Neural cell (in vitro differentiated cells): ENCODE results near the gene CERT1. TPM values are rescaled to one million over a fixed set of nuclear protein-coding genes. Genes with fewer than 3 reads are reported as not detected.

ENCODE experiments used
- H2AFZ ChIP-seq: fragments of 200-600, 300-800 bp; sonication (generic), shearing (Covaris generic); 2 replicates; pipeline ENCODE4 v1.6.0; 2014; ENCODE audit warnings: low read depth, mild to moderate bottlenecking, antibody characterized with exemption, low read length, moderate library complexity
- H3F3A ChIP-seq: fragments of 200-600 bp; shearing (Covaris generic); 2 replicates; pipeline ENCODE4 v1.6.1; 2016; ENCODE audit warnings: mild to moderate bottlenecking, moderate library complexity, mixed read lengths, antibody characterized with exemption, low read length; ENCODE audit not compliant: insufficient read depth, poor library complexity, severe bottlenecking
- H3K27ac ChIP-seq: fragments of 200-600, 300-800 bp; sonication (generic), shearing (Covaris generic); 2 replicates; pipeline ENCODE4 v1.5.1; 2014; ENCODE audit warnings: mild to moderate bottlenecking, low read length, moderate library complexity
- H3K27me3 ChIP-seq: fragments of 300-800, 200-600 bp; sonication (generic), shearing (Covaris generic); 2 replicates; pipeline ENCODE4 v1.6.0; 2014; ENCODE audit warnings: mild to moderate bottlenecking, low read depth, low read length, moderate library complexity; ENCODE audit not compliant: insufficient read depth
- H3K36me3 ChIP-seq: fragments of 300-800, 200-600 bp; sonication (generic), shearing (Covaris generic); 2 replicates; pipeline ENCODE4 v1.5.1; 2014; ENCODE audit warnings: mild to moderate bottlenecking, antibody characterized with exemption, low read length, moderate library complexity; ENCODE audit not compliant: insufficient read depth
- H3K4me2 ChIP-seq: fragments of 300-800, 200-600 bp; sonication (generic), shearing (Covaris generic); 2 replicates; pipeline ENCODE4 v1.6.0; 2014; ENCODE audit warnings: mild to moderate bottlenecking, low read length
- H3K4me3 ChIP-seq: fragments of 300-800, 200-600 bp; sonication (generic), shearing (Covaris generic); 2 replicates; pipeline ENCODE4 v1.5.1; 2014; ENCODE audit warnings: mild to moderate bottlenecking, low read length, moderate library complexity
- H3K79me2 ChIP-seq: fragments of 200-600 bp; shearing (Covaris generic); replicated peaks from 2 replicates; pipeline ENCODE4 v1.6.0; 2014; ENCODE audit warnings: mild to moderate bottlenecking, low read length, moderate library complexity; ENCODE audit not compliant: insufficient read depth
- H3K9ac ChIP-seq: fragments of 300-800, 200-600 bp; sonication (generic), shearing (Covaris generic); 2 replicates; pipeline ENCODE4 v1.6.1; 2016; ENCODE audit warnings: mild to moderate bottlenecking, low read length, mixed read lengths
- H3K9me2 ChIP-seq: fragments of 200-600 bp; shearing (Covaris generic); 2 replicates; pipeline ENCODE4 v1.6.1; 2016; ENCODE audit warnings: mild to moderate bottlenecking, low read length, mixed read lengths; ENCODE audit not compliant: insufficient read depth
- H3K9me3 ChIP-seq: fragments of 200-600, 300-800 bp; sonication (generic), shearing (Covaris generic); 2 replicates; pipeline ENCODE4 v1.6.1; 2016; ENCODE audit warnings: mild to moderate bottlenecking, mixed run types, low read length, moderate library complexity, mixed read lengths
- H4K20me1 ChIP-seq: fragments of 200-600 bp; shearing (Covaris generic); 2 replicates; pipeline ENCODE4 v1.6.1; 2016; ENCODE audit warnings: mild to moderate bottlenecking, mixed run types; ENCODE audit not compliant: insufficient read depth
- CTCF ChIP-seq: fragments of 450-650 bp; IDR thresholded peaks from 2 replicates; pipeline ENCODE4 v1.5.1; 2014; ENCODE audit warnings: antibody characterized with exemption, mild to moderate bottlenecking, moderate library complexity; ENCODE audit not compliant: poor library complexity, severe bottlenecking
- EP300 ChIP-seq: fragments of 450-650 bp; conservative IDR thresholded peaks from 2 replicates; pipeline ENCODE4 v1.6.1; 2014; ENCODE audit warnings: antibody characterized with exemption, mild to moderate bottlenecking, moderate library complexity; ENCODE audit not compliant: poor library complexity, severe bottlenecking
- EZH2 ChIP-seq: fragments of 200-600, 300-800 bp; shearing (Covaris generic), sonication (generic); IDR thresholded peaks from 2 replicates; pipeline ENCODE4 v1.6.1; 2014; ENCODE audit warnings: antibody characterized with exemption, low read length, borderline replicate concordance, mild to moderate bottlenecking; ENCODE audit not compliant: insufficient read depth, poor library complexity, severe bottlenecking
- MXI1 ChIP-seq: fragments of 450-650 bp; conservative IDR thresholded peaks from 2 replicates; pipeline ENCODE4 v1.6.1; 2014; ENCODE audit warnings: antibody characterized with exemption, mild to moderate bottlenecking; ENCODE audit not compliant: poor library complexity, severe bottlenecking
- RAD21 ChIP-seq: fragments of 450-650 bp; conservative IDR thresholded peaks from 2 replicates; pipeline ENCODE4 v1.6.1; 2014; ENCODE audit warnings: antibody characterized with exemption, mild to moderate bottlenecking, moderate library complexity
- REST ChIP-seq: IDR thresholded peaks from 2 replicates; pipeline ENCODE4 v1.6.1; 2012; ENCODE audit warnings: borderline replicate concordance
- SMC3 ChIP-seq: fragments of 450-650 bp; conservative IDR thresholded peaks from 2 replicates; pipeline ENCODE4 v1.6.1; 2014; ENCODE audit warnings: antibody characterized with exemption, mild to moderate bottlenecking, moderate library complexity; ENCODE audit not compliant: poor library complexity
- TAF1 ChIP-seq: IDR thresholded peaks from 2 replicates; pipeline ENCODE4 v1.6.1; 2012; ENCODE audit warnings: low read depth
- polyA plus RNA-seq: library from polyadenylated mRNA; depleted of rRNA; stranded (reverse); fragments of >200 nt; gene quantifications from 2 replicates; pipeline ENCODE4 v1.2.3, GENCODE V29; 2014

Gene CERT1
- polyA plus RNA-seq, 1 donor from 2014 or later: 24.3 TPM

- Histone ChIP-seq H3K79me2 (no peaks in the 10 kb centered on the region), H4K20me1 (no peaks in the 10 kb centered on the region), H3K4me2 (no peak overlapping the region), H3K9me2 (no peaks in the 10 kb centered on the region), H3K36me3 (peaks cover 3% of the 10 kb centered on the region), H3K9me3 (no peaks in the 10 kb centered on the region), H3K27me3 (no peaks in the 10 kb centered on the region), H3F3A (no peaks in the 10 kb centered on the region), H3K4me3 (no peak overlapping the region), H3K27ac (no peak overlapping the region), H3K9ac (no peak overlapping the region), H2AFZ (no peak overlapping the region)
- TF ChIP-seq TAF1: no peak
- no peak for TF ChIP-seq MXI1
- no peak for TF ChIP-seq CTCF
These were observed 40.0 kb upstream of the CERT1 start for GRCh38 chr5:75551471-75551870.

- peaks cover 3% of the 10 kb centered on the region for H3K36me3 ChIP-seq
- H3K4me2 ChIP-seq: no peak overlapping the region
- no peak overlapping the region for H2AFZ ChIP-seq
- TF ChIP-seq SMC3: no peak
- TF ChIP-seq RAD21: no peak
- TF ChIP-seq EZH2: no peak
- no peak for TF ChIP-seq EP300
- TF ChIP-seq REST: no peak
- TF ChIP-seq CTCF: no peak
- no peak for TF ChIP-seq TAF1
- H3K79me2 ChIP-seq: no peaks in the 10 kb centered on the region
- no peaks in the 10 kb centered on the region for H3F3A ChIP-seq
- H3K9me2 ChIP-seq: no peaks in the 10 kb centered on the region
- no peak overlapping the region for H3K4me3 ChIP-seq
- no peaks in the 10 kb centered on the region for H3K9me3 ChIP-seq
- no peaks in the 10 kb centered on the region for H3K27me3 ChIP-seq
- H3K27ac ChIP-seq: no peak overlapping the region
- H3K9ac ChIP-seq: no peak overlapping the region
- H4K20me1 ChIP-seq: no peaks in the 10 kb centered on the region
These were observed 39.2 kb upstream of the CERT1 start for GRCh38 chr5:75550597-75550996.
